Activated naive CD8-positive, alpha-beta T cell treated with anti-CD3 and anti-CD28 coated beads for 36 hours (primary cell): Measurements from ENCODE around the gene SLC25A21. TPM values are rescaled to one million over a fixed set of nuclear protein-coding genes. Genes with fewer than 3 reads are reported as not detected.
"Not testable (repeated sequence)": the region's sequence is repeated elsewhere in the genome, so short reads cannot be mapped to it uniquely, and the experiment has no call there.

Source experiments
- DNase-seq: peaks from one replicate; pipeline ENCODE4 v3.0.0; 2021
- H3K27ac Mint-ChIP-seq: one replicate; pipeline ENCODE4 v1.8.0; 2022; ENCODE audit warnings: mild to moderate bottlenecking, moderate library complexity, mixed read lengths
- H3K27me3 Mint-ChIP-seq: one replicate; pipeline ENCODE4 v1.8.0; 2022; ENCODE audit warnings: mild to moderate bottlenecking, mixed read lengths
- H3K36me3 Mint-ChIP-seq: one replicate; pipeline ENCODE4 v1.8.0; 2021; ENCODE audit warnings: mild to moderate bottlenecking, mixed read lengths
- H3K4me1 Mint-ChIP-seq: one replicate; pipeline ENCODE4 v1.8.0; 2021; ENCODE audit warnings: mixed read lengths
- H3K4me3 Mint-ChIP-seq: one replicate; pipeline ENCODE4 v1.8.0; 2022; ENCODE audit warnings: mild to moderate bottlenecking, moderate library complexity, mixed read lengths
- H3K9me3 Mint-ChIP-seq: one replicate; pipeline ENCODE4 v1.8.0; 2022; ENCODE audit warnings: mixed read lengths
- total RNA-seq, 2 experiments: library from RNA; stranded (reverse); gene quantifications; one replicate each; pipeline ENCODE4 v1.2.3, GENCODE V29; 2021

The SLC25A21 gene
- total RNA-seq, 2 experiments from 2014 or later = not detected

GRCh38 chr14:36814783-36815182 lies 357.6 kb downstream of the SLC25A21 start:
- H3K4me1 Mint-ChIP-seq, DNase-seq, H3K4me3 Mint-ChIP-seq, H3K9me3 Mint-ChIP-seq, H3K27ac Mint-ChIP-seq, H3K27me3 Mint-ChIP-seq, H3K36me3 Mint-ChIP-seq: not testable (repeated sequence)

DNA sequence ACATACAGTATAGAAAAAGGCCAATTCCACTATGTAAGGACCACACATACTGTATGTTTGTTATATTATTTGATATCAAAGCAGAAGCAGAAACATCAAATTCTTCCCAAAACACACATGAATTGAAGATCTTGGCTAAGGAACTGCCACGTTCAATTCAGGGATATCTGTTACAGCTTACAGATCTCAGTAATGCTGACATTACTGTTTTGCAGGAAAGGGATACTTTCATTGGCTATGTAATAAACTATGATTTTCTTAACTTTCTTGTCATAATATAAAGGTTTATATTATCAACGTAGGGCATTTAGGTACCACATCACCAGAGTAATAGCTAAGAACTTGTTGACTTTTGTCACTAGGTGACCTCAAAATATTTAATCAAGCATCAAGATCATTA lies 362.2 kb downstream of the SLC25A21 start:
- Mint-ChIP-seq H3K4me1 (no peaks in the 10 kb centered on the region), H3K27me3 (no peaks in the 10 kb centered on the region), H3K4me3 (no peak overlapping the region), H3K27ac (no peak overlapping the region), H3K9me3 (peaks cover 2% of the 10 kb centered on the region), H3K36me3 (no peaks in the 10 kb centered on the region)
- DNase-seq = no peak

GRCh38 chr14:36807727-36808126 lies 364.7 kb downstream of the SLC25A21 start:
- Mint-ChIP-seq H3K9me3 (no peaks in the 10 kb centered on the region), H3K4me3 (no peak overlapping the region), H3K36me3 (no peaks in the 10 kb centered on the region), H3K27ac (no peak overlapping the region), H3K27me3 (no peaks in the 10 kb centered on the region), H3K4me1 (no peaks in the 10 kb centered on the region)
- DNase-seq = no peak

DNA sequence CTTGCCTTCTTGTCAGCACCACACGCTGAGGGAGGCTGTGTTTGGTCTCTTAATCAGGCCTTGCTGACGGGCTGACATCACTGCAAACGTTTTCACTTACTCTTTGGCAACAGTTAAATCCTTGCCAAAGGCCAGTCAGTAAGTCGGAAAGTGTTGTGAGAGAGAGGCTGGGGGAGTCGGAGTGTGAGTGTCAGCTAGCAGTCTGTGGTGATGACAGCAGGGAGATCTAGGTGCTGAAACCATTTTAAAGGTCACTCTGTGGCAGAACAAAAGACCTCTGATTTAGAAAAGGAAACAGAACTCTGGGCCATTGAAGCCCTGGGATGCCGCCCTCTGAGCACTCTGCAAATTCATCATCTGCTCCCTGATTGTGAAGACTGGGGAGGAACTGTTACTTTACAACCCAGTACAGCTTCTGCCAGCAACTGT lies 367.3 kb downstream of the SLC25A21 start:
- H3K9me3 Mint-ChIP-seq = no peaks in the 10 kb centered on the region
- H3K36me3 Mint-ChIP-seq = no peaks in the 10 kb centered on the region
- H3K4me1 Mint-ChIP-seq = no peaks in the 10 kb centered on the region
- no peak for DNase-seq
- H3K4me3 Mint-ChIP-seq = no peak overlapping the region
- H3K27me3 Mint-ChIP-seq = no peaks in the 10 kb centered on the region
- H3K27ac Mint-ChIP-seq = no peak overlapping the region

DNA sequence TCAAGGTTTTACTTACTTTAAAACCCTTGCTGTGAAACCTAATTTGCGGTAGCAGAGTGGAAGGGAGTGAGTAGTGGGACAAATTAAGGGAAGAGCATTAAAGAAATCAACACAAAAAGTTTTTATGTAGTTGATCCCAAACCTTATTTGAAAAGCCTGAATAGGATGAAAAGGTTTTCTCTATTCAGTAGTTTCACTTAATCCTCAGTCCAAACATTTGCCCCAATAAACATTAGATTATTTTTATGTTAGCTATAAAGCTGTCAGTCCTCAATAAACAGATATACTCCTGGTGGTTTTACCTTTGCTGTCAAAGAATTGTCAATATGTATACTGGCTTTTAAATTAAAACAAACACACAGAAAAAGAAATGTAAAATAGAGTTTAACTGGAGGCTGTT lies 374.8 kb downstream of the SLC25A21 start:
- H3K27ac Mint-ChIP-seq = no peak overlapping the region
- no peaks in the 10 kb centered on the region for H3K36me3 Mint-ChIP-seq
- H3K4me1 Mint-ChIP-seq = no peaks in the 10 kb centered on the region
- no peak overlapping the region for H3K4me3 Mint-ChIP-seq
- H3K27me3 Mint-ChIP-seq = peaks cover 8% of the 10 kb centered on the region
- DNase-seq = no peak
- peaks cover 2% of the 10 kb centered on the region for H3K9me3 Mint-ChIP-seq

DNA sequence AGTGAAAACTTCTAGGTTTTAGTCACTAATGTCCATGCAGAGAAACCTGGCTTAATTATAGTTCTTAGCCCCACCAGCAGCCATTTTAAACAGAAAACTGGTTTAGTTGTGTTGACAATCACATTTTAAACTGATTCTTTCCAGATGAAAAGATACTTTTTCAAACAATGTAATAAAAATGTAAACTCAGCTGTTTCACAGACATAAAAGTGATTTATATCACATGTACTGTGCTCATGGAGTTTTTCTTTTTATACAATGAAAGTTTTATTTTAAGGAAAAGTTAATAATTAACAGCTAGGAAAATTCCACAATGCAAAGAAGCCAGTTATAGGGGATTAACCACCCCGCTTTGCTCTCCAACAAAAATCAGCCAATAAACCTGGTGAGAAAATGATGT lies 381.0 kb downstream of the SLC25A21 start:
- Mint-ChIP-seq H3K36me3 (no peaks in the 10 kb centered on the region), H3K9me3 (no peaks in the 10 kb centered on the region), H3K27ac (no peak overlapping the region), H3K27me3 (peaks cover 6% of the 10 kb centered on the region), H3K4me1 (no peaks in the 10 kb centered on the region), H3K4me3 (no peak overlapping the region)
- DNase-seq = no peak

GRCh38 chr14:36785511-36785910 lies 386.9 kb downstream of the SLC25A21 start:
- Mint-ChIP-seq H3K4me1 (no peaks in the 10 kb centered on the region), H3K36me3 (no peaks in the 10 kb centered on the region), H3K27ac (no peak overlapping the region), H3K9me3 (peaks cover 13% of the 10 kb centered on the region), H3K4me3 (no peak overlapping the region), H3K27me3 (peaks cover 3% of the 10 kb centered on the region)
- no peak for DNase-seq

DNA sequence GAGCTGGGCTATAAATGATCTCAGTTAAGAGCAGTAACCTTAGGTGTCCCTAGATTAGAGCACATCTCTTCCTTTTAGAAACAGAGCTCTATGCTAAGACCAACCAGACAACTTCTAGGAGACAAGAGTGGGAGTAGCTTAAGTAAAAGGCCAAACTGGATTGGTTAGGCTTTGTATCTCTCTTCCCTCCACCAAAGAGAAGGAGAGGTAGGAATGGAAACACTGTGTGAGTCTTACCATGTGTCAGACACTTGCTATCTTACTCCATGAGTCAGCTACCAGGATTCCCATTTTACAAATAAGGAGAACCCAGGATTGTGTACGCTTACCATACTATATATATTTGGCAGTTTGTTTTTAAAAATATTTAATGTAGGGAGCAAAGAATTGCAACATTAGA lies 387.9 kb downstream of the SLC25A21 start:
- H3K4me3 Mint-ChIP-seq = no peak overlapping the region
- H3K9me3 Mint-ChIP-seq = peaks cover 19% of the 10 kb centered on the region
- no peak overlapping the region for H3K27ac Mint-ChIP-seq
- H3K27me3 Mint-ChIP-seq = peaks cover 3% of the 10 kb centered on the region
- DNase-seq = no peak
- no peaks in the 10 kb centered on the region for H3K4me1 Mint-ChIP-seq
- no peaks in the 10 kb centered on the region for H3K36me3 Mint-ChIP-seq

DNA sequence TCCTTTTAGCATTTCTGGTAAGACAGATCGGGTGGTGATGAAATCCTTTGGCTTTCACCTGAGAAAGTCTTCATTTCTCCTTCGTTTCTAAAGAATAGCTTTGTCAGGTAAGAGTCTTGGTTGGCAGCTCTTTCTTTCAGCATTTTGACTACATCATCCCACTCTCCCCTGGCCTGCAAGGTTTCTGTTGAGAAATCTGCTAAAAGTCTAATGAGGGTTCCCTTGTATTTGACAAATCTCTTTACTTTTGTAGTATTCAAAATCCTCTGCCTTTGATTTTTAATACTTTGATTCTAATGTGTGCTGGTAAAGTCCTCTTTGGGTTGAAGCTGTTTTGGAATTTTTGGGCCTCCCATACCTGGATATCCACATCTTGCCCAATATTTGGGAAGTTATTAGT lies 390.5 kb downstream of the SLC25A21 start:
- Mint-ChIP-seq H3K27me3 (peaks cover 2% of the 10 kb centered on the region), H3K4me1 (no peaks in the 10 kb centered on the region), H3K4me3 (no peak overlapping the region), H3K27ac (no peak overlapping the region), H3K36me3 (no peaks in the 10 kb centered on the region), H3K9me3 (peaks cover 20% of the 10 kb centered on the region)
- DNase-seq = no peak

DNA sequence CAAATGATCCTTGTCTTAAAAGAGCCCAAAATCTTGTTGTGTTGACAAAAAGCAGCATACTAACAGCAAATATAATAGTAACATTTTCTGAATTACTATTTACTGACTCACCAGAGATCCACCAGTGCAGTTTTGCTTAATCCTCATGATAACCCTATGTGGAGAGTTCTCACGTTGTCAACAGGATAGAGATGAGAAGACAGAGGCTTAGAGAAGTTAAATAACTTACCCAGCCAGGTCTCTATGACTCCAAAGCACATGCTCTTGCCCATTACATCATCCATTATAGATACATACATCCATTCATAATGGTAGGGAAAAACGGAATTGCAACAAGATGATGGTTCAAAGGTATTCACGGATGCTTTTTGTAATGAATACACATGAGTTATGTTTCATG lies 398.8 kb downstream of the SLC25A21 start:
- Mint-ChIP-seq H3K4me3 (no peak overlapping the region), H3K36me3 (no peaks in the 10 kb centered on the region), H3K4me1 (no peaks in the 10 kb centered on the region), H3K27me3 (no peaks in the 10 kb centered on the region), H3K27ac (no peak overlapping the region), H3K9me3 (no peaks in the 10 kb centered on the region)
- no peak for DNase-seq

DNA sequence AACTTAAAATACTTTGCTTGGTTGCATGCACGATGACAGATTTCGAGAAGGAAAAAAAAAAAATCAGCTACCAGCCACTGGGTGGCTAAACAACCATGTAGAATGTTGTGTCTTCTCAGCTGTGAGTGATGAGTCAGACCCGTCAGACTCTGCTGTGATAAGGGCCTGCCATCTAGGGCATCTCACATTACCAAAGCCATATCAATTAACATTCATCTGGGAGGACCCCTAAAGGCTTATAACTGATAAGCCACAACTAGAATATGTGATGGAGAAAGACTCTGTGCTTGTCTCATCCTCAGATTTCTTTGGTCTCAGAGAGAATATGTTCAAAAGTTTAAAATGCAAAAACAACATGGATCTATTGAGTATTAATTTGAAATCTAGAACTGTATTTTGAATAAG lies 399.3 kb downstream of the SLC25A21 start:
- no peaks in the 10 kb centered on the region for H3K27me3 Mint-ChIP-seq
- H3K36me3 Mint-ChIP-seq = no peaks in the 10 kb centered on the region
- no peaks in the 10 kb centered on the region for H3K9me3 Mint-ChIP-seq
- H3K4me1 Mint-ChIP-seq = no peaks in the 10 kb centered on the region
- DNase-seq = no peak
- H3K4me3 Mint-ChIP-seq = no peak overlapping the region
- H3K27ac Mint-ChIP-seq = no peak overlapping the region

GRCh38 chr14:36771028-36771640 lies 401.3 kb downstream of the SLC25A21 start:
- Mint-ChIP-seq H3K4me1 (no peaks in the 10 kb centered on the region), H3K4me3 (no peak overlapping the region), H3K27ac (no peak overlapping the region), H3K36me3 (no peaks in the 10 kb centered on the region), H3K27me3 (no peaks in the 10 kb centered on the region), H3K9me3 (no peaks in the 10 kb centered on the region)
- DNase-seq = no peak

GRCh38 chr14:36768638-36769337 lies 403.6 kb downstream of the SLC25A21 start:
- Mint-ChIP-seq H3K4me1 (no peaks in the 10 kb centered on the region), H3K9me3 (no peaks in the 10 kb centered on the region), H3K4me3 (no peak overlapping the region), H3K27me3 (no peaks in the 10 kb centered on the region), H3K27ac (no peak overlapping the region), H3K36me3 (no peaks in the 10 kb centered on the region)
- DNase-seq = no peak

GRCh38 chr14:36767603-36768281 lies 404.7 kb downstream of the SLC25A21 start:
- Mint-ChIP-seq H3K9me3 (no peaks in the 10 kb centered on the region), H3K36me3 (no peaks in the 10 kb centered on the region), H3K27me3 (no peaks in the 10 kb centered on the region), H3K4me1 (no peaks in the 10 kb centered on the region), H3K4me3 (no peak overlapping the region), H3K27ac (no peak overlapping the region)
- no peak for DNase-seq

DNA sequence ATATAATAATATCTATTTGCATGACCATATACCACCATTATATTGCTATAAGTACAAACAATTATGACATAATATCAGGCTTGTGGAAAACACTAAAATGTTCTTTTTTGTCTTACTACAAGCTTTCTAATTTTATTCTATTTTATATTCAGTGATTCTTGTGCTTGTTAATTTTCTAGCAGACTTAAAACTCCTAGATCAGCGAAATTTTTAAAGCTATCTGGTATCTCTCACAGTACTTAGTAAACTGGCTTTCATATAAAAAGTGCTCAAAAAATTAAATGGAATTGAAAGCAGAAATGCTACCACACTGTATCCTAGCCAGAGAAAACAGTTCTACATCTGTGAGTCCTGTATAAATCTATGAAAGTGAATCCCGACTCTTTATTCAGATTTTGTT lies 405.4 kb downstream of the SLC25A21 start:
- H3K9me3 Mint-ChIP-seq = no peaks in the 10 kb centered on the region
- peaks cover 4% of the 10 kb centered on the region for H3K27me3 Mint-ChIP-seq
- no peak overlapping the region for H3K4me3 Mint-ChIP-seq
- no peaks in the 10 kb centered on the region for H3K36me3 Mint-ChIP-seq
- no peak overlapping the region for H3K27ac Mint-ChIP-seq
- DNase-seq = no peak
- H3K4me1 Mint-ChIP-seq = no peaks in the 10 kb centered on the region
